ENCODE results near the gene ST14.
"Not testable (repeated sequence)": the region's sequence is repeated elsewhere in the genome, so short reads cannot be mapped to it uniquely, and the experiment has no call there.

Gene ST14

GRCh38 chr11:130217133-130218031, 57.8 kb downstream of the ST14 start:
- in situ Hi-C loops (cut with HindIII; ENCODE audit: low sequenced_read_pairs) = loop anchor here (5.0 kb wide), 1 partner anchor 640 kb away; no protein-coding TSS in a partner anchor

GRCh38 chr11:130218501-130219070, 59.0 kb downstream of the ST14 start:
- in situ Hi-C loops (cut with HindIII; ENCODE audit: low sequenced_read_pairs) = loop anchor here (5.0 kb wide), 1 partner anchor 639 kb away; no protein-coding TSS in a partner anchor

- in situ Hi-C loops (cut with HindIII; ENCODE audit: low sequenced_read_pairs) = loop anchor here (5.0 kb wide), 1 partner anchor 638 kb away; no protein-coding TSS in a partner anchor
Observed at GRCh38 chr11:130219148-130219547, 59.6 kb downstream of the ST14 start.

- in situ Hi-C loops (cut with HindIII; ENCODE audit: low sequenced_read_pairs) = no loop called here
Observed at GRCh38 chr11:130220311-130221035, 60.9 kb downstream of the ST14 start.

- in situ Hi-C loops (cut with HindIII; ENCODE audit: low sequenced_read_pairs) = no loop called here
Observed at GRCh38 chr11:130223291-130223971, 63.8 kb downstream of the ST14 start.

GRCh38 chr11:130227373-130227772, 67.8 kb downstream of the ST14 start:
- in situ Hi-C loops (cut with HindIII; ENCODE audit: low sequenced_read_pairs) = no loop called here

- in situ Hi-C loops (cut with HindIII; ENCODE audit: low sequenced_read_pairs) = not testable (repeated sequence)
Observed at GRCh38 chr11:130233486-130233885, 73.9 kb downstream of the ST14 start.

- in situ Hi-C loops (cut with HindIII; ENCODE audit: low sequenced_read_pairs) = not testable (repeated sequence)
Observed at GRCh38 chr11:130233888-130234287, 74.3 kb downstream of the ST14 start.

GRCh38 chr11:130234315-130234714, 74.7 kb downstream of the ST14 start:
- in situ Hi-C loops (cut with HindIII; ENCODE audit: low sequenced_read_pairs) = no loop called here

GRCh38 chr11:130237282-130238006, 77.9 kb downstream of the ST14 start:
- in situ Hi-C loops (cut with HindIII; ENCODE audit: low sequenced_read_pairs) = no loop called here

- in situ Hi-C loops (cut with HindIII; ENCODE audit: low sequenced_read_pairs) = no loop called here
Observed at GRCh38 chr11:130241713-130242112, 82.1 kb downstream of the ST14 start.

- in situ Hi-C loops (cut with HindIII; ENCODE audit: low sequenced_read_pairs) = no loop called here
Observed at GRCh38 chr11:130243816-130244215, 84.2 kb downstream of the ST14 start.

GRCh38 chr11:130244848-130245247, 85.3 kb downstream of the ST14 start:
- in situ Hi-C loops (cut with HindIII; ENCODE audit: low sequenced_read_pairs) = no loop called here

- in situ Hi-C loops (cut with HindIII; ENCODE audit: low sequenced_read_pairs) = not testable (repeated sequence)
Observed at GRCh38 chr11:130245375-130245774, 85.8 kb downstream of the ST14 start.

- in situ Hi-C loops (cut with HindIII; ENCODE audit: low sequenced_read_pairs) = no loop called here
Observed at GRCh38 chr11:130246270-130246669, 86.7 kb downstream of the ST14 start.

- in situ Hi-C loops (cut with HindIII; ENCODE audit: low sequenced_read_pairs) = no loop called here
Observed at GRCh38 chr11:130246738-130247137, 87.2 kb downstream of the ST14 start.

GRCh38 chr11:130247319-130247718, 87.7 kb downstream of the ST14 start:
- in situ Hi-C loops (cut with HindIII; ENCODE audit: low sequenced_read_pairs) = no loop called here

GRCh38 chr11:130249371-130249770, 89.8 kb downstream of the ST14 start:
- in situ Hi-C loops (cut with HindIII; ENCODE audit: low sequenced_read_pairs) = no loop called here

GRCh38 chr11:130249929-130250328, 90.3 kb downstream of the ST14 start:
- in situ Hi-C loops (cut with HindIII; ENCODE audit: low sequenced_read_pairs) = not testable (repeated sequence)

- in situ Hi-C loops (cut with HindIII; ENCODE audit: low sequenced_read_pairs) = not testable (repeated sequence)
Observed at GRCh38 chr11:130251763-130252162, 92.2 kb downstream of the ST14 start.
